Chondrocyte (in vitro differentiated cells): ENCODE measurements around the gene LANCL3. TPM values are rescaled to one million over a fixed set of nuclear protein-coding genes. Genes with fewer than 3 reads are reported as not detected.

Experiments used
- DNase-seq: peaks from one replicate; pipeline ENCODE4 v3.0.0; 2021; ENCODE audit warnings: mixed read lengths, low spot score
- H3K27ac Mint-ChIP-seq: one replicate; pipeline ENCODE4 v1.8.0; 2021; ENCODE audit warnings: mild to moderate bottlenecking, moderate library complexity, mixed read lengths; ENCODE audit not compliant: unreplicated experiment
- H3K27me3 Mint-ChIP-seq: 2 replicates; pipeline ENCODE4 v1.8.0; 2021; ENCODE audit warnings: low read depth, mixed read lengths
- H3K36me3 Mint-ChIP-seq: 2 replicates; pipeline ENCODE4 v1.8.0; 2021; ENCODE audit warnings: low read depth, mixed read lengths
- H3K4me1 Mint-ChIP-seq: 2 replicates; pipeline ENCODE4 v1.8.0; 2021; ENCODE audit warnings: low read depth, mild to moderate bottlenecking, mixed read lengths
- H3K4me3 Mint-ChIP-seq: one replicate; pipeline ENCODE4 v1.8.0; 2021; ENCODE audit warnings: mild to moderate bottlenecking, moderate library complexity, mixed read lengths; ENCODE audit not compliant: unreplicated experiment
- H3K9me3 Mint-ChIP-seq: 2 replicates; pipeline ENCODE4 v1.8.0; 2021; ENCODE audit warnings: low read depth, mixed read lengths
- CTCF ChIP-seq: fragments of 200-600 bp; sonication (generic); IDR thresholded peaks from 2 replicates; pipeline ENCODE4 v1.5.0; 2021; ENCODE audit warnings: antibody characterized with exemption, mild to moderate bottlenecking, moderate library complexity
- total RNA-seq: library from RNA; stranded (reverse); gene quantifications from 3 replicates; pipeline ENCODE4 v1.2.1, GENCODE V29; 2021

Gene LANCL3
- total RNA-seq, 1 donor from 2014 or later = 0.05 TPM

DNA sequence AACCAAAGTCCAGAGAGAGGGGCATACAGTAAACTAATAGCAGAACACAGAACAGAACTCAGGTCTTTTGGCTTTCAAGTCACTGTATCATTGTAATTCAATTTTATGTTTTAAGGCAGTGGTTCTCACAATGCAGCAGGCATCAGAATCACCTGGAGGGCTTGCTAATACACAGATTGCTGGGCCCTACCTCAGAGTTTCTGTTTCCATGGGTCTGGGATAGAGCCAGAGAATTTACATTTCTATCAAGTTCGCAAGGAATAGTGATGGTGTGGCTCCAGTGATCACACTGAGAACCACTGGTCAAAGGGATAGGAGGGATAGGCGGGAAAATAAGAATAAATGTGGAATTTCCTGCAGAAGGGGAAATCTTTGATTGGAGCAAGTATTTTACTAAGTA lies 36.7 kb downstream of the LANCL3 start:
- H3K36me3 Mint-ChIP-seq = no peaks in the 10 kb centered on the region
- TF ChIP-seq CTCF = no peak
- no peak overlapping the region for H3K27ac Mint-ChIP-seq
- H3K4me1 Mint-ChIP-seq = no peaks in the 10 kb centered on the region
- DNase-seq = no peak
- H3K27me3 Mint-ChIP-seq = peaks cover 6% of the 10 kb centered on the region
- H3K9me3 Mint-ChIP-seq = peaks cover 4% of the 10 kb centered on the region
- no peak overlapping the region for H3K4me3 Mint-ChIP-seq

GRCh38 chrX:37609727-37610126 lies 38.3 kb downstream of the LANCL3 start:
- no peak for DNase-seq
- TF ChIP-seq CTCF = no peak
- peaks cover 6% of the 10 kb centered on the region for H3K27me3 Mint-ChIP-seq
- H3K4me3 Mint-ChIP-seq = no peak overlapping the region
- no peaks in the 10 kb centered on the region for H3K36me3 Mint-ChIP-seq
- no peak overlapping the region for H3K27ac Mint-ChIP-seq
- H3K4me1 Mint-ChIP-seq = no peaks in the 10 kb centered on the region
- H3K9me3 Mint-ChIP-seq = peaks cover 4% of the 10 kb centered on the region

DNA sequence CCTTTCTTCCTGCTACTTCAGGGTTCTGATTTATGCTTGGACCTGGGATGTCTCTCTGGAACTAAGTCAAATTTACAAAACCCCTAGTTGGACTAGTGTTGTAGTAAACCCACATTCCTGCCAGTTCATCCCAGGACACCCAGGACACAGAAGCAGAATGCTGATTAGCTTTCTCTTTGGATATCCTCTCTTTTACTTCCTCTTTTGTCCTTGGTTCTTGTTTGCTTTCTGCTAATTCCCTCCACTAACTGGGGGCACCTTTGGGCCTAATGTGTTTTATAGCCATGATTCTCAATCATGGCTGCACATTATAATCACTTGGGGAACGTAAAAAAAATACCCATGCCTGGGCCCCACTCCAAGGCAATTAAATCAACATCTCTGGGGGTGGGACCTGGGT lies 42.5 kb downstream of the LANCL3 start:
- no peak for DNase-seq
- TF ChIP-seq CTCF = no peak

DNA sequence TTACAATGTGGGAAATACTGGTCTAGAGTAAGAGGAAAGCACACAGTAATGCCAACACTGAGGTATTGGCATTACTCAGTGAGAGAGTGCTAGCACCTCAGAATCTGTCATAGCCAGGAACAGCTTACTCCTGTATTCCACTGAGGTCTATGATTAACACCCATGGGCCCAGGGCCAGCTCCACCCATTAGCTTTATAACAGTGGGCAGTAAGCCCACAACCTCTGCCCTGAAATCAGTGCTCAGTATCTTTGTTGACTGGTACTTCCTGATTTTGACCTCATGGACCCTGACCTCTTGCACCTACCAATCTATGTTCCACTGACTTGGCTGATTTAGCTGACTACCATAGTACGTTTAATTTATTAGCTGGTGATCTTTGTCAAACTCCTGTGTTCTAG lies 56.1 kb downstream of the LANCL3 start:
- Mint-ChIP-seq H3K27ac (no peak overlapping the region), H3K4me1 (no peaks in the 10 kb centered on the region), H3K4me3 (no peak overlapping the region), H3K27me3 (no peaks in the 10 kb centered on the region), H3K36me3 (no peaks in the 10 kb centered on the region), H3K9me3 (peaks cover 7% of the 10 kb centered on the region)
- no peak for DNase-seq
- TF ChIP-seq CTCF = no peak

More for the DNA sequence above, 42.5 kb downstream of the LANCL3 start:
- Mint-ChIP-seq H3K4me1 (no peaks in the 10 kb centered on the region), H3K9me3 (peaks cover 2% of the 10 kb centered on the region), H3K4me3 (no peak overlapping the region), H3K36me3 (no peaks in the 10 kb centered on the region), H3K27ac (no peak overlapping the region), H3K27me3 (peaks cover 4% of the 10 kb centered on the region)

- H3K9me3 Mint-ChIP-seq = peaks cover 9% of the 10 kb centered on the region
- H3K4me1 Mint-ChIP-seq = no peaks in the 10 kb centered on the region
Measured at GRCh38 chrX:37638047-37638446, 66.6 kb downstream of the LANCL3 start.

More at GRCh38 chrX:37638047-37638446, 66.6 kb downstream of the LANCL3 start:
- Mint-ChIP-seq H3K4me3 (no peak overlapping the region), H3K27me3 (no peaks in the 10 kb centered on the region), H3K27ac (no peak overlapping the region), H3K36me3 (no peaks in the 10 kb centered on the region)
- DNase-seq = no peak
- TF ChIP-seq CTCF = no peak
